H1 (cell line): ENCODE data around the gene SPDYE5. TPM values are rescaled to one million over a fixed set of nuclear protein-coding genes. Genes with fewer than 3 reads are reported as not detected.
"Not testable (repeated sequence)": the region's sequence is repeated elsewhere in the genome, so short reads cannot be mapped to it uniquely, and the experiment has no call there.

Experiments
- CTCF ChIA-PET: fragments of 300-600 bp; sonication (Branson Sonifier 250); formaldehyde crosslinking; loops from one replicate; lab custom pipeline; 2021; ENCODE audit not compliant: partially characterized antibody; lab: Charles Lee
- POLR2A ChIA-PET: fragments of 300-600 bp; sonication (Branson Sonifier 250); formaldehyde crosslinking; loops from one replicate; lab custom pipeline; 2021; ENCODE audit warnings: inconsistent platforms; ENCODE audit not compliant: partially characterized antibody; lab: Charles Lee
- DNase-seq, 2 experiments: peaks; one replicate each; pipeline versions ENCODE4 v3.0.0 to v3.0.0-alpha.2; 2010 to 2022; ENCODE audit warnings: low spot score in 2 of 2, low read depth in 1 of 2, mixed read lengths in 1 of 2
- FAIRE-seq: peaks from 2 replicates; lab custom pipeline; 2011; peaks lifted over from hg19 to GRCh38; lab: Jason Lieb, UNC
- H2AFZ ChIP-seq: 2 replicates; pipeline ENCODE4 v1.8.1; 2012; ENCODE audit warnings: low read length, inconsistent platforms
- H2AK5ac ChIP-seq: 2 replicates; pipeline ENCODE4 v1.6.1; 2013; ENCODE audit warnings: low read depth, low read length
- H2BK120ac ChIP-seq: replicated peaks from 2 replicates; pipeline ENCODE3; 2013; ENCODE audit warnings: low read depth, low read length, inconsistent platforms
- H2BK12ac ChIP-seq: 2 replicates; pipeline ENCODE4 v1.6.1; 2013; ENCODE audit warnings: low read depth, low read length
- H2BK15ac ChIP-seq: 2 replicates; pipeline ENCODE4 v1.6.1; 2013; ENCODE audit warnings: low read length
- H2BK20ac ChIP-seq: 2 replicates; pipeline ENCODE4 v1.6.1; 2013; ENCODE audit warnings: low read length
- H2BK5ac ChIP-seq: 2 replicates; pipeline ENCODE4 v1.6.1; 2013; ENCODE audit warnings: low read depth, low read length
- H3K14ac ChIP-seq: 2 replicates; pipeline ENCODE4 v1.6.1; 2013; ENCODE audit warnings: inconsistent platforms; ENCODE audit not compliant: insufficient read length
- H3K18ac ChIP-seq: 2 replicates; pipeline ENCODE4 v1.6.1; 2013; ENCODE audit warnings: low read length; ENCODE audit errors: extremely low read depth
- H3K23ac ChIP-seq: 2 replicates; pipeline ENCODE4 v1.6.1; 2013; ENCODE audit warnings: inconsistent platforms; ENCODE audit not compliant: insufficient read length
- H3K23me2 ChIP-seq: 2 replicates; pipeline ENCODE4 v1.6.1; 2013; ENCODE audit warnings: low read depth, low read length
- H3K27ac ChIP-seq: 2 replicates; pipeline ENCODE4 v1.6.1; 2011; ENCODE audit warnings: low read depth, low read length, inconsistent platforms
- H3K27me3 ChIP-seq, 4 experiments: replicated peaks in 1 of 4; 1 replicate in 1 of 4; 2 replicates in 3 of 4; pipeline versions ENCODE4 v1.6.1 to v1.8.1; 2011 to 2013; ENCODE audit warnings: low read length in 3 of 4, mild to moderate bottlenecking in 3 of 4, inconsistent platforms in 2 of 4, mixed read lengths in 2 of 4, moderate library complexity in 1 of 4; ENCODE audit not compliant: control insufficient read depth in 3 of 4, insufficient read depth in 3 of 4; ENCODE audit errors: extremely low read depth in 1 of 4
- H3K36me3 ChIP-seq, 4 experiments: 2 replicates each; pipeline versions ENCODE4 v1.6.1 to v1.8.1; 2011 to 2013; ENCODE audit warnings: mild to moderate bottlenecking in 4 of 4, low read length in 3 of 4, moderate library complexity in 2 of 4, control low read depth in 1 of 4, inconsistent platforms in 1 of 4; ENCODE audit not compliant: insufficient read depth in 4 of 4, control insufficient read depth in 2 of 4
- H3K4ac ChIP-seq: replicated peaks from 2 replicates; pipeline ENCODE3; 2013; ENCODE audit warnings: low read length, low read depth, mixed read lengths, inconsistent platforms; ENCODE audit not compliant: insufficient read length
- H3K4me1 ChIP-seq, 4 experiments: replicated peaks in 1 of 4; 1 replicate in 1 of 4; 2 replicates in 3 of 4; pipeline versions ENCODE4 v1.6.1 to v1.8.1; 2011 to 2013; ENCODE audit warnings: low read length in 3 of 4, inconsistent platforms in 2 of 4, mixed read lengths in 1 of 4; ENCODE audit not compliant: insufficient read depth in 4 of 4, control insufficient read depth in 3 of 4
- H3K4me2 ChIP-seq, 2 experiments: 2 replicates each; pipeline versions ENCODE4 v1.6.1 to v1.8.1; 2011 to 2013; ENCODE audit warnings: low read depth in 2 of 2, low read length in 2 of 2, control low read depth in 1 of 2, inconsistent platforms in 1 of 2, mild to moderate bottlenecking in 1 of 2; ENCODE audit not compliant: insufficient read depth in 1 of 2
- H3K4me3 ChIP-seq, 4 experiments: fragments of 200-600, 300-600 bp in 1 of 4; sonication (generic), shearing (Covaris generic), sonication (Bioruptor Twin) in 1 of 4; 2 replicates each; pipeline versions ENCODE4 v1.5.1 to v1.8.1; 2011 to 2016; ENCODE audit warnings: low read length in 4 of 4, low read depth in 3 of 4, control low read depth in 2 of 4, inconsistent platforms in 2 of 4, mild to moderate bottlenecking in 2 of 4, mixed read lengths in 1 of 4, moderate library complexity in 1 of 4; ENCODE audit not compliant: insufficient read depth in 2 of 4; ENCODE audit errors: extremely low read depth in 1 of 4
- H3K56ac ChIP-seq: replicated peaks from 2 replicates; pipeline ENCODE3; 2013; ENCODE audit warnings: low read depth, mild to moderate bottlenecking, mixed read lengths, low read length, inconsistent platforms; ENCODE audit not compliant: insufficient read length
- H3K79me1 ChIP-seq: 2 replicates; pipeline ENCODE4 v1.6.1; 2013; ENCODE audit warnings: low read depth, low read length, control low read depth
- H3K79me2 ChIP-seq, 2 experiments: 2 replicates each; pipeline versions ENCODE4 v1.6.1 to v1.8.1; 2012 to 2013; ENCODE audit warnings: low read length in 2 of 2, mild to moderate bottlenecking in 2 of 2, inconsistent platforms in 1 of 2; ENCODE audit not compliant: insufficient read depth in 2 of 2, control insufficient read depth in 1 of 2
- H3K9ac ChIP-seq, 4 experiments: replicated peaks in 1 of 4; 1 replicate in 1 of 4; 2 replicates in 3 of 4; pipeline versions ENCODE4 v1.6.1 to v1.8.1; 2011 to 2013; ENCODE audit warnings: low read depth in 3 of 4, low read length in 3 of 4, control low read depth in 2 of 4, mild to moderate bottlenecking in 2 of 4, moderate library complexity in 2 of 4, inconsistent platforms in 1 of 4; ENCODE audit errors: extremely low read depth in 1 of 4
- H3K9me3 ChIP-seq, 2 experiments: 2 replicates each; pipeline versions ENCODE4 v1.6.1 to v1.8.1; 2012 to 2013; ENCODE audit warnings: mild to moderate bottlenecking in 2 of 2, moderate library complexity in 2 of 2, control low read depth in 1 of 2, inconsistent platforms in 1 of 2, low read depth in 1 of 2, low read length in 1 of 2, mixed read lengths in 1 of 2; ENCODE audit not compliant: insufficient read depth in 2 of 2
- H4K20me1 ChIP-seq, 2 experiments: replicated peaks in 1 of 2; 2 replicates each; pipeline versions ENCODE3 to v1.8.1; 2011 to 2013; ENCODE audit warnings: inconsistent platforms in 2 of 2, low read length in 2 of 2, mild to moderate bottlenecking in 1 of 2; ENCODE audit not compliant: insufficient read depth in 2 of 2, control insufficient read depth in 1 of 2
- H4K5ac ChIP-seq: 2 replicates; pipeline ENCODE4 v1.6.1; 2013; ENCODE audit warnings: low read length, low read depth, mixed read lengths, inconsistent platforms; ENCODE audit not compliant: insufficient read length
- H4K8ac ChIP-seq: 2 replicates; pipeline ENCODE4 v1.8.0; 2013; ENCODE audit warnings: mild to moderate bottlenecking, moderate library complexity, low read length, inconsistent platforms; ENCODE audit not compliant: insufficient read depth; ENCODE audit errors: extremely low read depth
- H4K91ac ChIP-seq: replicated peaks from 2 replicates; pipeline ENCODE3; 2013; ENCODE audit warnings: low read length, mixed read lengths, inconsistent platforms; ENCODE audit not compliant: insufficient read length
- KDM4A ChIP-seq: IDR thresholded peaks from one replicate; pipeline ENCODE4 v1.7.1; 2012; ENCODE audit warnings: low read depth, mild to moderate bottlenecking, moderate library complexity, low read length, inconsistent platforms; ENCODE audit not compliant: severe bottlenecking
- SIN3A ChIP-seq, 2 experiments: IDR thresholded peaks in 1 of 2; conservative IDR thresholded peaks in 1 of 2; 2 replicates each; pipeline ENCODE4 v1.6.1; 2011 to 2012; ENCODE audit warnings: low read length in 2 of 2, improper control_type of control experiment in 1 of 2, low read depth in 1 of 2, mild to moderate bottlenecking in 1 of 2
- WGBS, 2 experiments: shearing (Covaris generic) in 1 of 2; methylation state at CpG; one replicate each; pipeline versions ENCODE4 v1.1.6 to v1.1.7; 2013 to 2015; ENCODE audit warnings: low lambda C conversion rate in 2 of 2, mixed read lengths in 2 of 2, inconsistent platforms in 1 of 2, low coverage in 1 of 2, missing lambda C conversion rate in 1 of 2; ENCODE audit not compliant: insufficient replicate concordance in 2 of 2, insufficient coverage in 1 of 2, insufficient read length in 1 of 2; ENCODE audit errors: extremely low coverage in 1 of 2, missing lambda C conversion rate in 1 of 2; 5-methylcytosine and 5-hydroxymethylcytosine counted together
- polyA plus RNA-seq, 7 experiments: library from polyadenylated mRNA; depleted of rRNA in 3 of 7; stranded (reverse) in 5 of 7; unstranded in 2 of 7; fragments of >200 nt in 5 of 7; fragments of 200-250 nt in 2 of 7; gene quantifications; 1 replicate in 5 of 7; 2 replicates in 1 of 7; 4 replicates in 1 of 7; pipeline versions ENCODE4 v1.2.1 to v1.2.3, GENCODE V29; 2011 to 2013; ENCODE audit warnings: missing spikeins in 2 of 7, mixed read lengths in 2 of 7
- total RNA-seq: library from RNA; stranded (reverse); fragmentation: NEBNext Ultra II Directional; extraction: Animal tissue kit (Norgen Biotek cat#: 25700); gene quantifications from 2 replicates; pipeline ENCODE4 v1.2.1, GENCODE V29; 2021

Gene SPDYE5
- total and polyA plus RNA-seq, 2 of the 8 experiments (the other 6 are each of a cell fraction or from before 2014, with no cell fraction given), result not detected

DNA sequence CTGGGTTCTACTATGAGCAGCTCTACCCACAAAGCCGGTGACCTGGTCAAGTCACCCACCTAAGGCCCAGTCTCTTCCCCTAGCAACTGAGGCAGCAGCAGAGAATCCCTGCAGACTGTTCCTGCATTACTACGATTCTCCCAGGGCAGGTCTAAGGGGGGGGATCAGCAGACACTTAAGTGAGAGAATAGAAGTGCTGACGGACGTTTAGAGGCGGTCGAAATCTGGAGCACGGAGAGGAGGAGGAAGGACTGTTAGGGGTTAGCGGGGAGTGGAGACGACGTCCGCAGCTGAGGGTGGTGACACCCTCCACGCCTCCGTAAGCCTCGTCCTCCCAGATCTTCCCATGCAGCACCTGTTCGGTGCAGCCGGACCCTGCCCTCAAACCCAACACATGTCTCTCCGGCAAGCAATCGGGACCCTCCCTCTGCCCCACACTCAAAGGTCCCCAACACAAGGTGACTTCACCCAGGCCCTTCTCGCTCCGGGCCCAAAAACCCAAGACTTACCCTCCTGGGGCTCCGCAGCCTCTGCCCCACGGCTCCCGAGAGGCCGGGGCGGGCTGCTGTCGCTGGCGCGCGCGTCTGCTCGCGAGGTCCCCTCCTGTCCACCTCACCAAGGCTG, 6.7 kb upstream of the SPDYE5 start:
- H3K56ac ChIP-seq, H4K20me1 ChIP-seq, H3K18ac ChIP-seq, H2BK20ac ChIP-seq, DNase-seq, H3K36me3 ChIP-seq, H3K4me1 ChIP-seq, H2BK15ac ChIP-seq, H2AK5ac ChIP-seq, FAIRE-seq, H2BK12ac ChIP-seq, H3K79me2 ChIP-seq, H3K27ac ChIP-seq, H4K5ac ChIP-seq, CTCF ChIA-PET, H3K9me3 ChIP-seq, H3K27me3 ChIP-seq, H2BK120ac ChIP-seq, H3K23ac ChIP-seq, H3K14ac ChIP-seq, H4K8ac ChIP-seq, H3K79me1 ChIP-seq, H2BK5ac ChIP-seq, H2AFZ ChIP-seq, H4K91ac ChIP-seq, H3K4ac ChIP-seq, H3K23me2 ChIP-seq: not testable (repeated sequence)
- Histone ChIP-seq H3K4me2 (peak overlapping the region; percentile 71 to 75), H3K9ac (peak overlapping the region in 2 of 4 experiments; percentile 57 to 79; a peak in 5 of 7 replicates), H3K4me3 (peak overlapping the region; percentile 64 to 90 (median 77))
- TF ChIP-seq SIN3A (conservative IDR thresholded peaks at IDR 0.05 in 1 of 2, IDR thresholded peaks at IDR 0.05 in 1 of 2; ENCODE audit: low read depth in 1 of 2, low read length in 2 of 2) (peak in 1 of 2 experiments; percentile 4; a peak in 1 of 4 replicates), KDM4A (peak; percentile 18)
- WGBS, 2 experiments, result 4% methylated on average over 25 of the region's 32 CpGs; no CpG with 5 or more reads in 1 of the 2 experiments
- POLR2A ChIA-PET, result interaction anchor here (1.3 kb wide), 2 partner anchors 46 to 159 kb away, joined by 4 to 6 read pairs; no protein-coding TSS in a partner anchor
